PC-3 (cell line): ENCODE data around the gene PODXL2.

Experiments
- CTCF ChIP-seq: fragments of 300-600 bp; sonication (generic); conservative IDR thresholded peaks from 2 replicates; pipeline ENCODE4 v1.5.1; 2017; ENCODE audit warnings: antibody characterized with exemption, low read depth, mild to moderate bottlenecking, low read length
- EZH2 ChIP-seq: fragments of 300-600 bp; sonication (generic); IDR thresholded peaks from one replicate; pipeline ENCODE4 v1.6.1; 2017; ENCODE audit warnings: antibody characterized with exemption, mild to moderate bottlenecking, low read length; ENCODE audit not compliant: unreplicated experiment
- EZH2phosphoT487 ChIP-seq: fragments of 300-600 bp; sonication (generic); IDR thresholded peaks from 2 replicates; pipeline ENCODE4 v1.6.1; 2018; ENCODE audit warnings: mild to moderate bottlenecking, antibody characterized with exemption, low read length, borderline replicate concordance

- TF ChIP-seq CTCF (no peak), EZH2phosphoT487 (no peak), EZH2 (no peak)
Observed at GRCh38 chr3:127669541-127670228, 40.7 kb downstream of the PODXL2 start.
